Measurements from ENCODE around the gene KLHDC7B.

Gene KLHDC7B

GRCh38 chr22:50548040-50548920, 2.6 kb downstream of the KLHDC7B start:
- DNase-seq (ENCODE audit: low read depth): peak; percentile 48

GRCh38 chr22:50548921-50549790, 3.5 kb downstream of the KLHDC7B start:
- DNase-seq (ENCODE audit: low read depth): no peak

- DNase-seq (ENCODE audit: low read depth): no peak
Observed at GRCh38 chr22:50550395-50550794, 4.7 kb downstream of the KLHDC7B start.

GRCh38 chr22:50551160-50551752, 5.6 kb downstream of the KLHDC7B start:
- DNase-seq (ENCODE audit: low read depth): no peak

- no peak for DNase-seq (ENCODE audit: low read depth)
Observed at GRCh38 chr22:50553310-50553709, 7.6 kb downstream of the KLHDC7B start.

GRCh38 chr22:50556703-50557102, 11.0 kb downstream of the KLHDC7B start:
- DNase-seq (ENCODE audit: low read depth): no peak

- DNase-seq (ENCODE audit: low read depth): no peak
Observed at GRCh38 chr22:50560034-50560433, 14.3 kb downstream of the KLHDC7B start.

- no peak for DNase-seq (ENCODE audit: low read depth)
Observed at GRCh38 chr22:50561401-50562358, 16.0 kb downstream of the KLHDC7B start.

GRCh38 chr22:50562523-50563412, 17.1 kb downstream of the KLHDC7B start, which contains the start of gene SYCE3:
Gene SYCE3, minus strand, starts transcription at chr22:50562919. Its CDS starts 6,514 bp downstream, at chr22:50556405.
- DNase-seq (ENCODE audit: low read depth): peak; percentile 91

- no peak for DNase-seq (ENCODE audit: low read depth)
Observed at GRCh38 chr22:50563413-50564160, 17.9 kb downstream of the KLHDC7B start.

- no peak for DNase-seq (ENCODE audit: low read depth)
Observed at GRCh38 chr22:50564289-50564688, 18.6 kb downstream of the KLHDC7B start.

GRCh38 chr22:50567721-50568252, 22.1 kb downstream of the KLHDC7B start:
- no peak for DNase-seq (ENCODE audit: low read depth)

- no peak for DNase-seq (ENCODE audit: low read depth)
Observed at GRCh38 chr22:50568626-50569025, 22.9 kb downstream of the KLHDC7B start.

- no peak for DNase-seq (ENCODE audit: low read depth)
Observed at GRCh38 chr22:50569041-50569459, 23.4 kb downstream of the KLHDC7B start.

- DNase-seq (ENCODE audit: low read depth): no peak
Observed at GRCh38 chr22:50569896-50570535, 24.3 kb downstream of the KLHDC7B start.

GRCh38 chr22:50570861-50571260, 25.2 kb downstream of the KLHDC7B start:
- no peak for DNase-seq (ENCODE audit: low read depth)

- no peak for DNase-seq (ENCODE audit: low read depth)
Observed at GRCh38 chr22:50571264-50572175, 25.8 kb downstream of the KLHDC7B start.

- no peak for DNase-seq (ENCODE audit: low read depth)
Observed at GRCh38 chr22:50572965-50573364, 27.3 kb downstream of the KLHDC7B start.
